H1 (cell line): ENCODE data around the gene YBX3. TPM values are rescaled to one million over a fixed set of nuclear protein-coding genes. Genes with fewer than 3 reads are reported as not detected.

Experiments used
- CTCF ChIA-PET: fragments of 300-600 bp; sonication (Branson Sonifier 250); formaldehyde crosslinking; loops from one replicate; lab custom pipeline; 2021; ENCODE audit not compliant: partially characterized antibody; lab: Charles Lee
- POLR2A ChIA-PET: fragments of 300-600 bp; sonication (Branson Sonifier 250); formaldehyde crosslinking; loops from one replicate; lab custom pipeline; 2021; ENCODE audit warnings: inconsistent platforms; ENCODE audit not compliant: partially characterized antibody; lab: Charles Lee
- DNase-seq, 2 experiments: peaks; one replicate each; pipeline versions ENCODE4 v3.0.0 to v3.0.0-alpha.2; 2010 to 2022; ENCODE audit warnings: low spot score in 2 of 2, low read depth in 1 of 2, mixed read lengths in 1 of 2
- FAIRE-seq: peaks from 2 replicates; lab custom pipeline; 2011; peaks lifted over from hg19 to GRCh38; lab: Jason Lieb, UNC
- H2AFZ ChIP-seq: 2 replicates; pipeline ENCODE4 v1.8.1; 2012; ENCODE audit warnings: low read length, inconsistent platforms
- H2AK5ac ChIP-seq: 2 replicates; pipeline ENCODE4 v1.6.1; 2013; ENCODE audit warnings: low read depth, low read length
- H2BK120ac ChIP-seq: replicated peaks from 2 replicates; pipeline ENCODE3; 2013; ENCODE audit warnings: low read depth, low read length, inconsistent platforms
- H2BK12ac ChIP-seq: 2 replicates; pipeline ENCODE4 v1.6.1; 2013; ENCODE audit warnings: low read depth, low read length
- H2BK15ac ChIP-seq: 2 replicates; pipeline ENCODE4 v1.6.1; 2013; ENCODE audit warnings: low read length
- H2BK20ac ChIP-seq: 2 replicates; pipeline ENCODE4 v1.6.1; 2013; ENCODE audit warnings: low read length
- H2BK5ac ChIP-seq: 2 replicates; pipeline ENCODE4 v1.6.1; 2013; ENCODE audit warnings: low read depth, low read length
- H3K14ac ChIP-seq: 2 replicates; pipeline ENCODE4 v1.6.1; 2013; ENCODE audit warnings: inconsistent platforms; ENCODE audit not compliant: insufficient read length
- H3K18ac ChIP-seq: 2 replicates; pipeline ENCODE4 v1.6.1; 2013; ENCODE audit warnings: low read length; ENCODE audit errors: extremely low read depth
- H3K23ac ChIP-seq: 2 replicates; pipeline ENCODE4 v1.6.1; 2013; ENCODE audit warnings: inconsistent platforms; ENCODE audit not compliant: insufficient read length
- H3K23me2 ChIP-seq: 2 replicates; pipeline ENCODE4 v1.6.1; 2013; ENCODE audit warnings: low read depth, low read length
- H3K27ac ChIP-seq: 2 replicates; pipeline ENCODE4 v1.6.1; 2011; ENCODE audit warnings: low read depth, low read length, inconsistent platforms
- H3K27me3 ChIP-seq, 4 experiments: replicated peaks in 1 of 4; 1 replicate in 1 of 4; 2 replicates in 3 of 4; pipeline versions ENCODE4 v1.6.1 to v1.8.1; 2011 to 2013; ENCODE audit warnings: low read length in 3 of 4, mild to moderate bottlenecking in 3 of 4, inconsistent platforms in 2 of 4, mixed read lengths in 2 of 4, moderate library complexity in 1 of 4; ENCODE audit not compliant: control insufficient read depth in 3 of 4, insufficient read depth in 3 of 4; ENCODE audit errors: extremely low read depth in 1 of 4
- H3K36me3 ChIP-seq, 4 experiments: 2 replicates each; pipeline versions ENCODE4 v1.6.1 to v1.8.1; 2011 to 2013; ENCODE audit warnings: mild to moderate bottlenecking in 4 of 4, low read length in 3 of 4, moderate library complexity in 2 of 4, control low read depth in 1 of 4, inconsistent platforms in 1 of 4; ENCODE audit not compliant: insufficient read depth in 4 of 4, control insufficient read depth in 2 of 4
- H3K4ac ChIP-seq: replicated peaks from 2 replicates; pipeline ENCODE3; 2013; ENCODE audit warnings: low read length, low read depth, mixed read lengths, inconsistent platforms; ENCODE audit not compliant: insufficient read length
- H3K4me1 ChIP-seq, 4 experiments: replicated peaks in 1 of 4; 1 replicate in 1 of 4; 2 replicates in 3 of 4; pipeline versions ENCODE4 v1.6.1 to v1.8.1; 2011 to 2013; ENCODE audit warnings: low read length in 3 of 4, inconsistent platforms in 2 of 4, mixed read lengths in 1 of 4; ENCODE audit not compliant: insufficient read depth in 4 of 4, control insufficient read depth in 3 of 4
- H3K4me2 ChIP-seq, 2 experiments: 2 replicates each; pipeline versions ENCODE4 v1.6.1 to v1.8.1; 2011 to 2013; ENCODE audit warnings: low read depth in 2 of 2, low read length in 2 of 2, control low read depth in 1 of 2, inconsistent platforms in 1 of 2, mild to moderate bottlenecking in 1 of 2; ENCODE audit not compliant: insufficient read depth in 1 of 2
- H3K4me3 ChIP-seq, 4 experiments: fragments of 200-600, 300-600 bp in 1 of 4; sonication (generic), shearing (Covaris generic), sonication (Bioruptor Twin) in 1 of 4; 2 replicates each; pipeline versions ENCODE4 v1.5.1 to v1.8.1; 2011 to 2016; ENCODE audit warnings: low read length in 4 of 4, low read depth in 3 of 4, control low read depth in 2 of 4, inconsistent platforms in 2 of 4, mild to moderate bottlenecking in 2 of 4, mixed read lengths in 1 of 4, moderate library complexity in 1 of 4; ENCODE audit not compliant: insufficient read depth in 2 of 4; ENCODE audit errors: extremely low read depth in 1 of 4
- H3K56ac ChIP-seq: replicated peaks from 2 replicates; pipeline ENCODE3; 2013; ENCODE audit warnings: low read depth, mild to moderate bottlenecking, mixed read lengths, low read length, inconsistent platforms; ENCODE audit not compliant: insufficient read length
- H3K79me1 ChIP-seq: 2 replicates; pipeline ENCODE4 v1.6.1; 2013; ENCODE audit warnings: low read depth, low read length, control low read depth
- H3K79me2 ChIP-seq, 2 experiments: 2 replicates each; pipeline versions ENCODE4 v1.6.1 to v1.8.1; 2012 to 2013; ENCODE audit warnings: low read length in 2 of 2, mild to moderate bottlenecking in 2 of 2, inconsistent platforms in 1 of 2; ENCODE audit not compliant: insufficient read depth in 2 of 2, control insufficient read depth in 1 of 2
- H3K9ac ChIP-seq, 4 experiments: replicated peaks in 1 of 4; 1 replicate in 1 of 4; 2 replicates in 3 of 4; pipeline versions ENCODE4 v1.6.1 to v1.8.1; 2011 to 2013; ENCODE audit warnings: low read depth in 3 of 4, low read length in 3 of 4, control low read depth in 2 of 4, mild to moderate bottlenecking in 2 of 4, moderate library complexity in 2 of 4, inconsistent platforms in 1 of 4; ENCODE audit errors: extremely low read depth in 1 of 4
- H3K9me3 ChIP-seq, 2 experiments: 2 replicates each; pipeline versions ENCODE4 v1.6.1 to v1.8.1; 2012 to 2013; ENCODE audit warnings: mild to moderate bottlenecking in 2 of 2, moderate library complexity in 2 of 2, control low read depth in 1 of 2, inconsistent platforms in 1 of 2, low read depth in 1 of 2, low read length in 1 of 2, mixed read lengths in 1 of 2; ENCODE audit not compliant: insufficient read depth in 2 of 2
- H4K20me1 ChIP-seq, 2 experiments: replicated peaks in 1 of 2; 2 replicates each; pipeline versions ENCODE3 to v1.8.1; 2011 to 2013; ENCODE audit warnings: inconsistent platforms in 2 of 2, low read length in 2 of 2, mild to moderate bottlenecking in 1 of 2; ENCODE audit not compliant: insufficient read depth in 2 of 2, control insufficient read depth in 1 of 2
- H4K5ac ChIP-seq: 2 replicates; pipeline ENCODE4 v1.6.1; 2013; ENCODE audit warnings: low read length, low read depth, mixed read lengths, inconsistent platforms; ENCODE audit not compliant: insufficient read length
- H4K8ac ChIP-seq: 2 replicates; pipeline ENCODE4 v1.8.0; 2013; ENCODE audit warnings: mild to moderate bottlenecking, moderate library complexity, low read length, inconsistent platforms; ENCODE audit not compliant: insufficient read depth; ENCODE audit errors: extremely low read depth
- H4K91ac ChIP-seq: replicated peaks from 2 replicates; pipeline ENCODE3; 2013; ENCODE audit warnings: low read length, mixed read lengths, inconsistent platforms; ENCODE audit not compliant: insufficient read length
- CEBPB ChIP-seq: IDR thresholded peaks from 2 replicates; pipeline ENCODE4 v1.6.1; 2012; ENCODE audit warnings: low read depth, low read length
- CHD2 ChIP-seq: IDR thresholded peaks from 2 replicates; pipeline ENCODE4 v1.6.1; 2012; ENCODE audit warnings: low read length, improper control_type of control experiment
- EP300 ChIP-seq, 2 experiments: IDR thresholded peaks; 1 replicate in 1 of 2; 2 replicates in 1 of 2; pipeline ENCODE4 v1.6.1; 2011 to 2012; ENCODE audit warnings: low read depth in 2 of 2, low read length in 2 of 2, mild to moderate bottlenecking in 2 of 2, borderline replicate concordance in 1 of 2, inconsistent platforms in 1 of 2, moderate library complexity in 1 of 2
- KDM4A ChIP-seq: IDR thresholded peaks from one replicate; pipeline ENCODE4 v1.7.1; 2012; ENCODE audit warnings: low read depth, mild to moderate bottlenecking, moderate library complexity, low read length, inconsistent platforms; ENCODE audit not compliant: severe bottlenecking
- NANOG ChIP-seq: IDR thresholded peaks from 2 replicates; pipeline ENCODE4 v1.6.1; 2011; ENCODE audit warnings: low read length, low read depth, mild to moderate bottlenecking, inconsistent platforms; ENCODE audit not compliant: insufficient read depth, poor library complexity, severe bottlenecking
- SP2 ChIP-seq: IDR thresholded peaks from 2 replicates; pipeline ENCODE4 v1.6.1; 2012; ENCODE audit warnings: mild to moderate bottlenecking, low read length, inconsistent platforms
- SRF ChIP-seq: IDR thresholded peaks from 2 replicates; pipeline ENCODE4 v1.6.1; 2011; ENCODE audit warnings: mild to moderate bottlenecking, low read depth, low read length, moderate library complexity
- WGBS, 2 experiments: shearing (Covaris generic) in 1 of 2; methylation state at CpG; one replicate each; pipeline versions ENCODE4 v1.1.6 to v1.1.7; 2013 to 2015; ENCODE audit warnings: low lambda C conversion rate in 2 of 2, mixed read lengths in 2 of 2, inconsistent platforms in 1 of 2, low coverage in 1 of 2, missing lambda C conversion rate in 1 of 2; ENCODE audit not compliant: insufficient replicate concordance in 2 of 2, insufficient coverage in 1 of 2, insufficient read length in 1 of 2; ENCODE audit errors: extremely low coverage in 1 of 2, missing lambda C conversion rate in 1 of 2; 5-methylcytosine and 5-hydroxymethylcytosine counted together
- polyA plus RNA-seq, 7 experiments: library from polyadenylated mRNA; depleted of rRNA in 3 of 7; stranded (reverse) in 5 of 7; unstranded in 2 of 7; fragments of >200 nt in 5 of 7; fragments of 200-250 nt in 2 of 7; gene quantifications; 1 replicate in 5 of 7; 2 replicates in 1 of 7; 4 replicates in 1 of 7; pipeline versions ENCODE4 v1.2.1 to v1.2.3, GENCODE V29; 2011 to 2013; ENCODE audit warnings: missing spikeins in 2 of 7, mixed read lengths in 2 of 7
- total RNA-seq: library from RNA; stranded (reverse); fragmentation: NEBNext Ultra II Directional; extraction: Animal tissue kit (Norgen Biotek cat#: 25700); gene quantifications from 2 replicates; pipeline ENCODE4 v1.2.1, GENCODE V29; 2021

Gene YBX3
- total and polyA plus RNA-seq, 2 of the 8 experiments (the other 6 are each of a cell fraction or from before 2014, with no cell fraction given): 83.1 to 480 TPM

DNA sequence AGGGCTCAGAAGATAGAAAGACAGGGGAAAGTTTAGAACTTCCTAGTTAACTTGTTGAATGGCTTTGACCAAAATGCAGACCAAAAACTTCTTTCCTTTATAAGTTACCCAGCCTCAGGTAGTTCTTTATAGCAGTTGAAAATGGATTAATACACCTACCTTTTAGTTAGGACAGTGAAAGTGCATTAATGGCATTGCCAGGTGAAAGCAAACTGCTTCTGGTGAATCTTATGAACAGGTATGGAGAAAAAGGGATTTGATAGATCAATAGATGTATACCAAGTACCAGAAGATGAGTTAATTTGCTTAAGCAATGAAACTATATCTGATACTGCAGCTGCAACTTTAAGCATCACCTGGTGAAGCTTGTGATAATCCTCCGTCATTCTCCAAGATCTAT, 35.1 kb downstream of the YBX3 start:
- Histone ChIP-seq H3K36me3 (0 out of 8 replicates have a peak, but pooled peaks cover 0 to 4% (median 0%) of the 10 kb centered on the region in 4 experiments), H2BK20ac (no peak overlapping the region), H3K4me3 (no peak overlapping the region), H3K27ac (no peak overlapping the region), H3K23me2 (no peaks in the 10 kb centered on the region), H3K18ac (no peak overlapping the region), H2AFZ (no peak overlapping the region), H3K27me3 (no peaks in the 10 kb centered on the region), H2BK5ac (no peak overlapping the region), H2BK15ac (no peak overlapping the region), H2BK120ac (no peak overlapping the region), H2BK12ac (no peak overlapping the region), H3K4ac (no peak overlapping the region), H4K8ac (no peak overlapping the region), H4K20me1 (no peaks in the 10 kb centered on the region), H3K56ac (no peak overlapping the region), H3K79me1 (no peaks in the 10 kb centered on the region), H3K79me2 (no peaks in the 10 kb centered on the region), H4K91ac (no peak overlapping the region), H3K14ac (no peak overlapping the region), H3K4me1 (no peaks in the 10 kb centered on the region), H2AK5ac (no peak overlapping the region), H4K5ac (no peak overlapping the region), H3K9me3 (no peaks in the 10 kb centered on the region; a peak in 1 of 4 replicates), H3K9ac (no peak overlapping the region), H3K4me2 (no peak overlapping the region), H3K23ac (no peak overlapping the region)
- FAIRE-seq (no peak), DNase-seq (no peak)
- POLR2A ChIA-PET: interaction anchor here (1.3 kb wide), 1 partner anchor 35 kb away, joined by 3 read pairs; the partner anchor contains the start of gene YBX3
- 88% methylated on average over 1 of the region's 1 CpG; no CpG with 5 or more reads in 1 of the 2 experiments for WGBS, 2 experiments
- CTCF ChIA-PET: interaction anchor here (1.0 kb wide), 1 partner anchor 74 kb away, joined by 3 read pairs; the partner anchor contains the start of gene MAGOHB
- no peak for TF ChIP-seq KDM4A
- no peak for TF ChIP-seq SRF
- TF ChIP-seq CHD2: no peak
- no peak for TF ChIP-seq SP2
- no peak for TF ChIP-seq NANOG
- TF ChIP-seq CEBPB: no peak
- TF ChIP-seq EP300 (IDR thresholded peaks at IDR 0.05; ENCODE audit: borderline replicate concordance in 1 of 2, low read depth in 2 of 2, low read length in 2 of 2): no peak
